Measurements from ENCODE around the gene DNAH6. TPM values are rescaled to one million over a fixed set of nuclear protein-coding genes. Genes with fewer than 3 reads are reported as not detected.

DNAH6 gene
- total and polyA plus RNA-seq, 9 of the 15 experiments (the other 6 are each of a cell fraction or from before 2014, with no cell fraction given): 0.01 to 0.04 (median 0.01) TPM; not detected in 5

DNA sequence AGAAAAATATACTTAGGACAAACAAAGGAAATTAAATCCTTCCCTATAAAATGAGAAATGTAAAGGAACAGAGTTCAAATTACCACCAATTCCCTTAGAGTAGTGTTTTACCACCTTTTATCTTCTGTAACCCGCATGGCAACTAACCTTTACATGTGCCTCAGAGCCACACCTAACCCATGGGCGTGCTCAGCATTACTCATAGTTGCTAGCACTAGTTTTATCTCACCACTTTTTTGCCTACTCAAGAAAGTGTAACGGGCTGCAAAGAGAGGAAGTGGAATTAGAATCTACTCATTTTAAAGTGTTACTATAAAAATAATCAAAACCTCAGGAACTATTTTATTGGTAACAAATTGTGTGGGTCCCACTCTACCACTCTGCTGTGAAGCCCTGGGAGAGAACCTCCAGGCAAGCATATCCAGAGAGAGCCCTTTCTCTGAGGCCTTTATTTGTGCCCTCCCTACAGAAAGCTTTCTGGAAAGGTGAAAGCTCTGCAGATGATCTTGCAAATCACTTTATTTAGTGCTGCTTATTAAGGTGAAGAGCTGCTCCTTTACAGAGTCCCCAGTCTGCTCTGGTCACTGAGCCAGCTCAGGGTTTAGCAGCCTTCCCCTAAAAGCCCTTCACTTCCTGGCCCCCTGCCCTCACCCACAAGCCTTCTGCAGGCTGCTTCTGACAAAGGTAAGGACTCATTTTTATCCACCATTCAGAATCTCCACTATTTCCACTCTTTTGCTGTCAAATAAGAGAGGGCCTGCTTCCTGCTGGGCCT is 265.8 kb downstream of the DNAH6 start:
- Histone ChIP-seq H3K9me3 (replicated peaks; ENCODE audit: control insufficient read depth, insufficient read depth, low read depth, low read length) (peaks cover 4% of the 10 kb centered on the region; the same call in 1 of the 2 replicates), H3K4me2 (ENCODE audit: insufficient read depth, low read length) (no peak overlapping the region), H4K20me1 (replicated peaks; ENCODE audit: control insufficient read depth, insufficient read depth, low read length) (no peaks in the 10 kb centered on the region), H3K36me3 (ENCODE audit: control insufficient read depth, insufficient read depth, low read length) (no peaks in the 10 kb centered on the region), H3K9me1 (ENCODE audit: control insufficient read depth, insufficient read depth, low read length) (no peaks in the 10 kb centered on the region), H2AFZ (ENCODE audit: low read depth, low read length) (peak overlapping the region; percentile 65), H3K4me3 (no peak overlapping the region), H3K27me3 (ENCODE audit: control insufficient read depth in 2 of 2, insufficient read depth in 2 of 2, low read length in 2 of 2) (no peaks in the 10 kb centered on the region), H3K79me2 (ENCODE audit: control insufficient read depth, insufficient read depth, low read length) (no peaks in the 10 kb centered on the region), H3K9ac (ENCODE audit: insufficient read depth in 1 of 2, low read depth in 2 of 2, low read length in 2 of 2) (no peak overlapping the region), H3K27ac (ENCODE audit: extremely low read depth, low read depth, low read length) (peak overlapping the region; percentile 59; the same call in 2 of the 3 replicates), H3K4me1 (replicated peaks in 1 of 2; ENCODE audit: control insufficient read depth in 2 of 2, insufficient read depth in 2 of 2, low read length in 2 of 2) (peaks cover 0 to 11% of the 10 kb centered on the region in 2 experiments; a peak in 1 of 5 replicates)
- no TSS peak for BruUV-seq (replicated peaks)
- in situ Hi-C loops (cut with MboI) (no loop called here), intact Hi-C loops (cut with micrococcal nuclease) (no loop called here)
- 0% methylated on average over 3 of the region's 3 CpGs for WGBS (ENCODE audit: insufficient coverage, low coverage, missing lambda C conversion rate)
- ChIA-PET CTCF (ENCODE audit: low intra/inter-chr PET ratio) (no interaction called here), POLR2A (no interaction called here)
- ATAC-seq (peak; percentile 85), DNase-seq (ENCODE audit: extremely low read depth in 1 of 4, low spot score in 3 of 4) (peak in 2 of 4 experiments; percentile 38 to 41), FAIRE-seq (peak; percentile 71)
- TF ChIP-seq CBX3 (IDR thresholded peaks at IDR 0.05; ENCODE audit: borderline replicate concordance in 1 of 2, low read length in 2 of 2): 0 out of 3 replicates have a peak, but pooled peaks of 1 of the 2 experiments have one; percentile 14
- no peak for TF ChIP-seq MAFK (IDR thresholded peaks at IDR 0.05; ENCODE audit: low read length)
- TF ChIP-seq, protein P1, sequence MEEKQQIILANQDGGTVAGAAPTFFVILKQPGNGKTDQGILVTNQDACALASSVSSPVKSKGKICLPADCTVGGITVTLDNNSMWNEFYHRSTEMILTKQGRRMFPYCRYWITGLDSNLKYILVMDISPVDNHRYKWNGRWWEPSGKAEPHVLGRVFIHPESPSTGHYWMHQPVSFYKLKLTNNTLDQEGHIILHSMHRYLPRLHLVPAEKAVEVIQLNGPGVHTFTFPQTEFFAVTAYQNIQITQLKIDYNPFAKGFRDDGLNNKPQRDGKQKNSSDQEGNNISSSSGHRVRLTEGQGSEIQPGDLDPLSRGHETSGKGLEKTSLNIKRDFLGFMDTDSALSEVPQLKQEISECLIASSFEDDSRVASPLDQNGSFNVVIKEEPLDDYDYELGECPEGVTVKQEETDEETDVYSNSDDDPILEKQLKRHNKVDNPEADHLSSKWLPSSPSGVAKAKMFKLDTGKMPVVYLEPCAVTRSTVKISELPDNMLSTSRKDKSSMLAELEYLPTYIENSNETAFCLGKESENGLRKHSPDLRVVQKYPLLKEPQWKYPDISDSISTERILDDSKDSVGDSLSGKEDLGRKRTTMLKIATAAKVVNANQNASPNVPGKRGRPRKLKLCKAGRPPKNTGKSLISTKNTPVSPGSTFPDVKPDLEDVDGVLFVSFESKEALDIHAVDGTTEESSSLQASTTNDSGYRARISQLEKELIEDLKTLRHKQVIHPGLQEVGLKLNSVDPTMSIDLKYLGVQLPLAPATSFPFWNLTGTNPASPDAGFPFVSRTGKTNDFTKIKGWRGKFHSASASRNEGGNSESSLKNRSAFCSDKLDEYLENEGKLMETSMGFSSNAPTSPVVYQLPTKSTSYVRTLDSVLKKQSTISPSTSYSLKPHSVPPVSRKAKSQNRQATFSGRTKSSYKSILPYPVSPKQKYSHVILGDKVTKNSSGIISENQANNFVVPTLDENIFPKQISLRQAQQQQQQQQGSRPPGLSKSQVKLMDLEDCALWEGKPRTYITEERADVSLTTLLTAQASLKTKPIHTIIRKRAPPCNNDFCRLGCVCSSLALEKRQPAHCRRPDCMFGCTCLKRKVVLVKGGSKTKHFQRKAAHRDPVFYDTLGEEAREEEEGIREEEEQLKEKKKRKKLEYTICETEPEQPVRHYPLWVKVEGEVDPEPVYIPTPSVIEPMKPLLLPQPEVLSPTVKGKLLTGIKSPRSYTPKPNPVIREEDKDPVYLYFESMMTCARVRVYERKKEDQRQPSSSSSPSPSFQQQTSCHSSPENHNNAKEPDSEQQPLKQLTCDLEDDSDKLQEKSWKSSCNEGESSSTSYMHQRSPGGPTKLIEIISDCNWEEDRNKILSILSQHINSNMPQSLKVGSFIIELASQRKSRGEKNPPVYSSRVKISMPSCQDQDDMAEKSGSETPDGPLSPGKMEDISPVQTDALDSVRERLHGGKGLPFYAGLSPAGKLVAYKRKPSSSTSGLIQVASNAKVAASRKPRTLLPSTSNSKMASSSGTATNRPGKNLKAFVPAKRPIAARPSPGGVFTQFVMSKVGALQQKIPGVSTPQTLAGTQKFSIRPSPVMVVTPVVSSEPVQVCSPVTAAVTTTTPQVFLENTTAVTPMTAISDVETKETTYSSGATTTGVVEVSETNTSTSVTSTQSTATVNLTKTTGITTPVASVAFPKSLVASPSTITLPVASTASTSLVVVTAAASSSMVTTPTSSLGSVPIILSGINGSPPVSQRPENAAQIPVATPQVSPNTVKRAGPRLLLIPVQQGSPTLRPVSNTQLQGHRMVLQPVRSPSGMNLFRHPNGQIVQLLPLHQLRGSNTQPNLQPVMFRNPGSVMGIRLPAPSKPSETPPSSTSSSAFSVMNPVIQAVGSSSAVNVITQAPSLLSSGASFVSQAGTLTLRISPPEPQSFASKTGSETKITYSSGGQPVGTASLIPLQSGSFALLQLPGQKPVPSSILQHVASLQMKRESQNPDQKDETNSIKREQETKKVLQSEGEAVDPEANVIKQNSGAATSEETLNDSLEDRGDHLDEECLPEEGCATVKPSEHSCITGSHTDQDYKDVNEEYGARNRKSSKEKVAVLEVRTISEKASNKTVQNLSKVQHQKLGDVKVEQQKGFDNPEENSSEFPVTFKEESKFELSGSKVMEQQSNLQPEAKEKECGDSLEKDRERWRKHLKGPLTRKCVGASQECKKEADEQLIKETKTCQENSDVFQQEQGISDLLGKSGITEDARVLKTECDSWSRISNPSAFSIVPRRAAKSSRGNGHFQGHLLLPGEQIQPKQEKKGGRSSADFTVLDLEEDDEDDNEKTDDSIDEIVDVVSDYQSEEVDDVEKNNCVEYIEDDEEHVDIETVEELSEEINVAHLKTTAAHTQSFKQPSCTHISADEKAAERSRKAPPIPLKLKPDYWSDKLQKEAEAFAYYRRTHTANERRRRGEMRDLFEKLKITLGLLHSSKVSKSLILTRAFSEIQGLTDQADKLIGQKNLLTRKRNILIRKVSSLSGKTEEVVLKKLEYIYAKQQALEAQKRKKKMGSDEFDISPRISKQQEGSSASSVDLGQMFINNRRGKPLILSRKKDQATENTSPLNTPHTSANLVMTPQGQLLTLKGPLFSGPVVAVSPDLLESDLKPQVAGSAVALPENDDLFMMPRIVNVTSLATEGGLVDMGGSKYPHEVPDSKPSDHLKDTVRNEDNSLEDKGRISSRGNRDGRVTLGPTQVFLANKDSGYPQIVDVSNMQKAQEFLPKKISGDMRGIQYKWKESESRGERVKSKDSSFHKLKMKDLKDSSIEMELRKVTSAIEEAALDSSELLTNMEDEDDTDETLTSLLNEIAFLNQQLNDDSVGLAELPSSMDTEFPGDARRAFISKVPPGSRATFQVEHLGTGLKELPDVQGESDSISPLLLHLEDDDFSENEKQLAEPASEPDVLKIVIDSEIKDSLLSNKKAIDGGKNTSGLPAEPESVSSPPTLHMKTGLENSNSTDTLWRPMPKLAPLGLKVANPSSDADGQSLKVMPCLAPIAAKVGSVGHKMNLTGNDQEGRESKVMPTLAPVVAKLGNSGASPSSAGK (IDR thresholded peaks at IDR 0.05): peak; percentile 39; the same call in 1 of the 2 replicates
- TF ChIP-seq, protein P2, sequence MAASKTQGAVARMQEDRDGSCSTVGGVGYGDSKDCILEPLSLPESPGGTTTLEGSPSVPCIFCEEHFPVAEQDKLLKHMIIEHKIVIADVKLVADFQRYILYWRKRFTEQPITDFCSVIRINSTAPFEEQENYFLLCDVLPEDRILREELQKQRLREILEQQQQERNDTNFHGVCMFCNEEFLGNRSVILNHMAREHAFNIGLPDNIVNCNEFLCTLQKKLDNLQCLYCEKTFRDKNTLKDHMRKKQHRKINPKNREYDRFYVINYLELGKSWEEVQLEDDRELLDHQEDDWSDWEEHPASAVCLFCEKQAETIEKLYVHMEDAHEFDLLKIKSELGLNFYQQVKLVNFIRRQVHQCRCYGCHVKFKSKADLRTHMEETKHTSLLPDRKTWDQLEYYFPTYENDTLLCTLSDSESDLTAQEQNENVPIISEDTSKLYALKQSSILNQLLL (CRISPR knock-in tag; IDR thresholded peaks at IDR 0.05; ENCODE audit: borderline replicate concordance): no peak
- TF ChIP-seq ATF7 (IDR thresholded peaks at IDR 0.05): no peak
- no peak for TF ChIP-seq MCM2 (IDR thresholded peaks at IDR 0.05; ENCODE audit: low read depth)
- TF ChIP-seq ZNF232 (CRISPR knock-in tag; IDR thresholded peaks at IDR 0.05): no peak
- 0 out of 2 replicates have a peak, but pooled peaks have one; percentile 17 for TF ChIP-seq JUND (IDR thresholded peaks at IDR 0.05; ENCODE audit: borderline replicate concordance, low read depth, low read length)
- no peak for TF ChIP-seq JUND (tag; IDR thresholded peaks at IDR 0.05; ENCODE audit: borderline replicate concordance, low read depth, low read length)
